Panc1 (cell line): ENCODE results near the gene PPP1R36.

ENCODE experiments used
- POLR2AphosphoS5 ChIP-seq: IDR thresholded peaks from 2 replicates; pipeline ENCODE4 v1.6.1; 2012; ENCODE audit warnings: mild to moderate bottlenecking, low read depth, low read length, moderate library complexity
- SIN3A ChIP-seq: IDR thresholded peaks from 2 replicates; pipeline ENCODE4 v1.6.1; 2012; ENCODE audit warnings: low read depth, mild to moderate bottlenecking, low read length, moderate library complexity, borderline replicate concordance; ENCODE audit not compliant: insufficient read depth
- TCF7L2 ChIP-seq: IDR thresholded peaks from 2 replicates; pipeline ENCODE4 v1.6.1; 2011; ENCODE audit warnings: mild to moderate bottlenecking, low read depth, low read length, inconsistent platforms
- TF ChIP-seq, protein P1 (sequence below): fragments of 450-650 bp; IDR thresholded peaks from 2 replicates; pipeline ENCODE4 v1.5.1; 2017; ENCODE audit warnings: mild to moderate bottlenecking
- TF ChIP-seq, protein P2 (sequence below), 2 experiments: IDR thresholded peaks; 2 replicates each; pipeline ENCODE4 v1.6.1; 2011 to 2012; ENCODE audit warnings: low read depth in 2 of 2, control low read depth in 1 of 2, low read length in 1 of 2, mild to moderate bottlenecking in 1 of 2, moderate library complexity in 1 of 2; ENCODE audit not compliant: insufficient read depth in 1 of 2

DNA sequence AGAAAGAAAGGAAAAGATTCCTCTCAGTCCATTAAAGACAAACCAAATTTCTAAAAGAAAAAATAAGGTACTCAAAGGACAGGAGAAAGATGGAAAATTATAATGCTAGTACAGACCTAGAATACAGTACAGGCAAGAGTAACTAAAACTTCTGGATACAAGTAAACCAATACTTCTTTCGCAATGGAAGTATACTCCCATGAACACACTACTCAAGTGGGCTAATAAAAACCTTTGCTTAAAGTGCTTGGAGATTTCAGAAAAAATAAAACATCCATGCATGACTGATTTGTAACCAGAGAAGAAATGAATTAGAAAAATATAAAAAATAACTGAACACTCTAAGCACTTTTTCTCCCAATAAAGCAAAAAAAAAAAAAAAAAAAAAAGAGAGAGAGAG, 49.7 kb upstream of the PPP1R36 start:
- no peak for TF ChIP-seq POLR2AphosphoS5
- TF ChIP-seq, protein P1, sequence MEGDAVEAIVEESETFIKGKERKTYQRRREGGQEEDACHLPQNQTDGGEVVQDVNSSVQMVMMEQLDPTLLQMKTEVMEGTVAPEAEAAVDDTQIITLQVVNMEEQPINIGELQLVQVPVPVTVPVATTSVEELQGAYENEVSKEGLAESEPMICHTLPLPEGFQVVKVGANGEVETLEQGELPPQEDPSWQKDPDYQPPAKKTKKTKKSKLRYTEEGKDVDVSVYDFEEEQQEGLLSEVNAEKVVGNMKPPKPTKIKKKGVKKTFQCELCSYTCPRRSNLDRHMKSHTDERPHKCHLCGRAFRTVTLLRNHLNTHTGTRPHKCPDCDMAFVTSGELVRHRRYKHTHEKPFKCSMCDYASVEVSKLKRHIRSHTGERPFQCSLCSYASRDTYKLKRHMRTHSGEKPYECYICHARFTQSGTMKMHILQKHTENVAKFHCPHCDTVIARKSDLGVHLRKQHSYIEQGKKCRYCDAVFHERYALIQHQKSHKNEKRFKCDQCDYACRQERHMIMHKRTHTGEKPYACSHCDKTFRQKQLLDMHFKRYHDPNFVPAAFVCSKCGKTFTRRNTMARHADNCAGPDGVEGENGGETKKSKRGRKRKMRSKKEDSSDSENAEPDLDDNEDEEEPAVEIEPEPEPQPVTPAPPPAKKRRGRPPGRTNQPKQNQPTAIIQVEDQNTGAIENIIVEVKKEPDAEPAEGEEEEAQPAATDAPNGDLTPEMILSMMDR = no peak
- TF ChIP-seq, protein P2, sequence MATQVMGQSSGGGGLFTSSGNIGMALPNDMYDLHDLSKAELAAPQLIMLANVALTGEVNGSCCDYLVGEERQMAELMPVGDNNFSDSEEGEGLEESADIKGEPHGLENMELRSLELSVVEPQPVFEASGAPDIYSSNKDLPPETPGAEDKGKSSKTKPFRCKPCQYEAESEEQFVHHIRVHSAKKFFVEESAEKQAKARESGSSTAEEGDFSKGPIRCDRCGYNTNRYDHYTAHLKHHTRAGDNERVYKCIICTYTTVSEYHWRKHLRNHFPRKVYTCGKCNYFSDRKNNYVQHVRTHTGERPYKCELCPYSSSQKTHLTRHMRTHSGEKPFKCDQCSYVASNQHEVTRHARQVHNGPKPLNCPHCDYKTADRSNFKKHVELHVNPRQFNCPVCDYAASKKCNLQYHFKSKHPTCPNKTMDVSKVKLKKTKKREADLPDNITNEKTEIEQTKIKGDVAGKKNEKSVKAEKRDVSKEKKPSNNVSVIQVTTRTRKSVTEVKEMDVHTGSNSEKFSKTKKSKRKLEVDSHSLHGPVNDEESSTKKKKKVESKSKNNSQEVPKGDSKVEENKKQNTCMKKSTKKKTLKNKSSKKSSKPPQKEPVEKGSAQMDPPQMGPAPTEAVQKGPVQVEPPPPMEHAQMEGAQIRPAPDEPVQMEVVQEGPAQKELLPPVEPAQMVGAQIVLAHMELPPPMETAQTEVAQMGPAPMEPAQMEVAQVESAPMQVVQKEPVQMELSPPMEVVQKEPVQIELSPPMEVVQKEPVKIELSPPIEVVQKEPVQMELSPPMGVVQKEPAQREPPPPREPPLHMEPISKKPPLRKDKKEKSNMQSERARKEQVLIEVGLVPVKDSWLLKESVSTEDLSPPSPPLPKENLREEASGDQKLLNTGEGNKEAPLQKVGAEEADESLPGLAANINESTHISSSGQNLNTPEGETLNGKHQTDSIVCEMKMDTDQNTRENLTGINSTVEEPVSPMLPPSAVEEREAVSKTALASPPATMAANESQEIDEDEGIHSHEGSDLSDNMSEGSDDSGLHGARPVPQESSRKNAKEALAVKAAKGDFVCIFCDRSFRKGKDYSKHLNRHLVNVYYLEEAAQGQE (IDR thresholded peaks at IDR 0.05; ENCODE audit: insufficient read depth in 1 of 2, low read depth in 2 of 2, low read length in 1 of 2) = no peak
- TF ChIP-seq SIN3A = no peak
- TF ChIP-seq TCF7L2 = no peak
